ENCODE measurements around the gene COLEC11. TPM values are rescaled to one million over a fixed set of nuclear protein-coding genes. Genes with fewer than 3 reads are reported as not detected.

Gene COLEC11
- total and polyA plus RNA-seq, 2 of the 13 experiments (the other 11 are each of a cell fraction or from before 2014, with no cell fraction given) = 1.5 to 3.0 TPM

GRCh38 chr2:3606370-3607201 lies 11.7 kb downstream of the COLEC11 start (continued):
- TF ChIP-seq ZNF430 (CRISPR knock-in tag; IDR thresholded peaks at IDR 0.05) = no peak
- TF ChIP-seq ZKSCAN1 (IDR thresholded peaks at IDR 0.05; ENCODE audit: low read length) = no peak
- TF ChIP-seq, protein P1, sequence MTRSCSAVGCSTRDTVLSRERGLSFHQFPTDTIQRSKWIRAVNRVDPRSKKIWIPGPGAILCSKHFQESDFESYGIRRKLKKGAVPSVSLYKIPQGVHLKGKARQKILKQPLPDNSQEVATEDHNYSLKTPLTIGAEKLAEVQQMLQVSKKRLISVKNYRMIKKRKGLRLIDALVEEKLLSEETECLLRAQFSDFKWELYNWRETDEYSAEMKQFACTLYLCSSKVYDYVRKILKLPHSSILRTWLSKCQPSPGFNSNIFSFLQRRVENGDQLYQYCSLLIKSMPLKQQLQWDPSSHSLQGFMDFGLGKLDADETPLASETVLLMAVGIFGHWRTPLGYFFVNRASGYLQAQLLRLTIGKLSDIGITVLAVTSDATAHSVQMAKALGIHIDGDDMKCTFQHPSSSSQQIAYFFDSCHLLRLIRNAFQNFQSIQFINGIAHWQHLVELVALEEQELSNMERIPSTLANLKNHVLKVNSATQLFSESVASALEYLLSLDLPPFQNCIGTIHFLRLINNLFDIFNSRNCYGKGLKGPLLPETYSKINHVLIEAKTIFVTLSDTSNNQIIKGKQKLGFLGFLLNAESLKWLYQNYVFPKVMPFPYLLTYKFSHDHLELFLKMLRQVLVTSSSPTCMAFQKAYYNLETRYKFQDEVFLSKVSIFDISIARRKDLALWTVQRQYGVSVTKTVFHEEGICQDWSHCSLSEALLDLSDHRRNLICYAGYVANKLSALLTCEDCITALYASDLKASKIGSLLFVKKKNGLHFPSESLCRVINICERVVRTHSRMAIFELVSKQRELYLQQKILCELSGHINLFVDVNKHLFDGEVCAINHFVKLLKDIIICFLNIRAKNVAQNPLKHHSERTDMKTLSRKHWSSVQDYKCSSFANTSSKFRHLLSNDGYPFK (CRISPR knock-in tag; IDR thresholded peaks at IDR 0.05; ENCODE audit: borderline replicate concordance) = no peak
- TF ChIP-seq MZF1 (CRISPR knock-in tag; IDR thresholded peaks at IDR 0.05; ENCODE audit: borderline replicate concordance) = no peak
- TF ChIP-seq, protein P2, sequence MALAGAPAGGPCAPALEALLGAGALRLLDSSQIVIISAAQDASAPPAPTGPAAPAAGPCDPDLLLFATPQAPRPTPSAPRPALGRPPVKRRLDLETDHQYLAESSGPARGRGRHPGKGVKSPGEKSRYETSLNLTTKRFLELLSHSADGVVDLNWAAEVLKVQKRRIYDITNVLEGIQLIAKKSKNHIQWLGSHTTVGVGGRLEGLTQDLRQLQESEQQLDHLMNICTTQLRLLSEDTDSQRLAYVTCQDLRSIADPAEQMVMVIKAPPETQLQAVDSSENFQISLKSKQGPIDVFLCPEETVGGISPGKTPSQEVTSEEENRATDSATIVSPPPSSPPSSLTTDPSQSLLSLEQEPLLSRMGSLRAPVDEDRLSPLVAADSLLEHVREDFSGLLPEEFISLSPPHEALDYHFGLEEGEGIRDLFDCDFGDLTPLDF (CRISPR knock-in tag; IDR thresholded peaks at IDR 0.05) = no peak
- no peak for TF ChIP-seq DMTF1 (CRISPR knock-in tag; IDR thresholded peaks at IDR 0.05)
- TF ChIP-seq RCOR2 (CRISPR knock-in tag; IDR thresholded peaks at IDR 0.05) = no peak
- TF ChIP-seq NR2C2 (CRISPR knock-in tag; IDR thresholded peaks at IDR 0.05; ENCODE audit: borderline replicate concordance) = no peak
- no peak for TF ChIP-seq ZNF292 (CRISPR knock-in tag; IDR thresholded peaks at IDR 0.05; ENCODE audit: borderline replicate concordance, low read depth)
- TF ChIP-seq ZNF619 (CRISPR knock-in tag; IDR thresholded peaks at IDR 0.05) = no peak
- no peak for TF ChIP-seq RFXANK (CRISPR knock-in tag; IDR thresholded peaks at IDR 0.05)
- no peak for TF ChIP-seq FLYWCH1 (CRISPR knock-in tag; IDR thresholded peaks at IDR 0.05)
- TF ChIP-seq SCMH1 (CRISPR knock-in tag; IDR thresholded peaks at IDR 0.05; ENCODE audit: borderline replicate concordance) = no peak
- TF ChIP-seq FOXO1 (CRISPR knock-in tag; IDR thresholded peaks at IDR 0.05) = no peak
- TF ChIP-seq ATF7-NPFF (CRISPR knock-in tag; IDR thresholded peaks at IDR 0.05; ENCODE audit: low read depth) = no peak
- no peak for TF ChIP-seq SRSF9 (IDR thresholded peaks at IDR 0.05; ENCODE audit: borderline replicate concordance, insufficient read depth, low read depth, low read length, poor library complexity, severe bottlenecking)
- TF ChIP-seq SMAD9 (CRISPR knock-in tag; IDR thresholded peaks at IDR 0.05) = no peak
- TF ChIP-seq, protein P3, sequence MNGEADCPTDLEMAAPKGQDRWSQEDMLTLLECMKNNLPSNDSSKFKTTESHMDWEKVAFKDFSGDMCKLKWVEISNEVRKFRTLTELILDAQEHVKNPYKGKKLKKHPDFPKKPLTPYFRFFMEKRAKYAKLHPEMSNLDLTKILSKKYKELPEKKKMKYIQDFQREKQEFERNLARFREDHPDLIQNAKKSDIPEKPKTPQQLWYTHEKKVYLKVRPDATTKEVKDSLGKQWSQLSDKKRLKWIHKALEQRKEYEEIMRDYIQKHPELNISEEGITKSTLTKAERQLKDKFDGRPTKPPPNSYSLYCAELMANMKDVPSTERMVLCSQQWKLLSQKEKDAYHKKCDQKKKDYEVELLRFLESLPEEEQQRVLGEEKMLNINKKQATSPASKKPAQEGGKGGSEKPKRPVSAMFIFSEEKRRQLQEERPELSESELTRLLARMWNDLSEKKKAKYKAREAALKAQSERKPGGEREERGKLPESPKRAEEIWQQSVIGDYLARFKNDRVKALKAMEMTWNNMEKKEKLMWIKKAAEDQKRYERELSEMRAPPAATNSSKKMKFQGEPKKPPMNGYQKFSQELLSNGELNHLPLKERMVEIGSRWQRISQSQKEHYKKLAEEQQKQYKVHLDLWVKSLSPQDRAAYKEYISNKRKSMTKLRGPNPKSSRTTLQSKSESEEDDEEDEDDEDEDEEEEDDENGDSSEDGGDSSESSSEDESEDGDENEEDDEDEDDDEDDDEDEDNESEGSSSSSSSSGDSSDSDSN (CRISPR knock-in tag; IDR thresholded peaks at IDR 0.05) = no peak
- TF ChIP-seq MIXL1 (CRISPR knock-in tag; IDR thresholded peaks at IDR 0.05) = no peak
- no peak for TF ChIP-seq ZNF597 (CRISPR knock-in tag; IDR thresholded peaks at IDR 0.05)
